Trophoblast cell (in vitro differentiated cells and primary cell): ENCODE measurements around the gene ISG20L2.
"Not testable (repeated sequence)": the region's sequence is repeated elsewhere in the genome, so short reads cannot be mapped to it uniquely, and the experiment has no call there.

ENCODE experiments used
- DNase-seq, 2 donors: peaks; one replicate each; pipeline ENCODE4 v3.0.0-alpha.2; 2016
- H2AFZ ChIP-seq: 2 replicates; pipeline ENCODE4 v1.6.1; 2013; ENCODE audit warnings: low read length, moderate library complexity, mild to moderate bottlenecking; ENCODE audit not compliant: insufficient read depth, poor library complexity
- H2AK5ac ChIP-seq: 2 replicates; pipeline ENCODE4 v1.6.1; 2013; ENCODE audit warnings: mild to moderate bottlenecking, low read length
- H2BK120ac ChIP-seq: 2 replicates; pipeline ENCODE4 v1.6.1; 2013; ENCODE audit warnings: low read length, mild to moderate bottlenecking, moderate library complexity; ENCODE audit not compliant: insufficient read depth, poor library complexity
- H2BK12ac ChIP-seq: 2 replicates; pipeline ENCODE4 v1.6.1; 2013; ENCODE audit warnings: mild to moderate bottlenecking, low read length, moderate library complexity
- H2BK5ac ChIP-seq: 2 replicates; pipeline ENCODE4 v1.6.1; 2013; ENCODE audit warnings: low read length, low read depth, moderate library complexity, mild to moderate bottlenecking; ENCODE audit not compliant: poor library complexity
- H3K14ac ChIP-seq: 2 replicates; pipeline ENCODE4 v1.6.1; 2013; ENCODE audit warnings: mild to moderate bottlenecking, low read length
- H3K18ac ChIP-seq: 2 replicates; pipeline ENCODE4 v1.6.1; 2013; ENCODE audit warnings: mild to moderate bottlenecking, low read length
- H3K23ac ChIP-seq: 2 replicates; pipeline ENCODE4 v1.6.1; 2013; ENCODE audit warnings: low read length
- H3K27ac ChIP-seq: 2 replicates; pipeline ENCODE4 v1.5.1; 2013; ENCODE audit warnings: low read depth, mild to moderate bottlenecking, inconsistent platforms, low read length, moderate library complexity
- H3K27me3 ChIP-seq: 2 replicates; pipeline ENCODE4 v1.6.1; 2013; ENCODE audit warnings: inconsistent platforms, mild to moderate bottlenecking, low read length, moderate library complexity; ENCODE audit not compliant: insufficient read depth
- H3K36me3 ChIP-seq, 2 experiments: 1 replicate in 1 of 2; 2 replicates in 1 of 2; pipeline ENCODE4 v1.6.1; 2013; ENCODE audit warnings: low read length in 2 of 2, mild to moderate bottlenecking in 2 of 2, moderate library complexity in 1 of 2; ENCODE audit not compliant: insufficient read depth in 2 of 2, control insufficient read depth in 1 of 2
- H3K4ac ChIP-seq: 2 replicates; pipeline ENCODE4 v1.6.1; 2013; ENCODE audit warnings: low read depth, mild to moderate bottlenecking, low read length, moderate library complexity
- H3K4me1 ChIP-seq, 2 experiments: 1 replicate in 1 of 2; 2 replicates in 1 of 2; pipeline ENCODE4 v1.6.1; 2013; ENCODE audit warnings: low read length in 2 of 2, mild to moderate bottlenecking in 2 of 2, moderate library complexity in 1 of 2; ENCODE audit not compliant: insufficient read depth in 2 of 2, control insufficient read depth in 1 of 2
- H3K4me2 ChIP-seq: 2 replicates; pipeline ENCODE4 v1.6.1; 2013; ENCODE audit warnings: inconsistent platforms, mild to moderate bottlenecking, low read length, moderate library complexity
- H3K4me3 ChIP-seq: 2 replicates; pipeline ENCODE4 v1.5.1; 2013; ENCODE audit warnings: mild to moderate bottlenecking, low read depth, low read length, inconsistent platforms
- H3K79me1 ChIP-seq: one replicate; pipeline ENCODE4 v1.6.1; 2013; ENCODE audit warnings: low read length
- H3K79me2 ChIP-seq: 2 replicates; pipeline ENCODE4 v1.6.1; 2013; ENCODE audit warnings: low read length, mild to moderate bottlenecking; ENCODE audit not compliant: control insufficient read depth, insufficient read depth, poor library complexity
- H3K9ac ChIP-seq: 2 replicates; pipeline ENCODE4 v1.6.1; 2013; ENCODE audit warnings: mild to moderate bottlenecking, low read length
- H3K9me3 ChIP-seq: 2 replicates; pipeline ENCODE4 v1.6.1; 2013; ENCODE audit warnings: low read depth, mild to moderate bottlenecking, control low read depth, inconsistent platforms, low read length; ENCODE audit not compliant: insufficient read depth
- H4K12ac ChIP-seq: 2 replicates; pipeline ENCODE4 v1.6.1; 2013; ENCODE audit warnings: low read depth, mild to moderate bottlenecking, low read length, moderate library complexity
- H4K8ac ChIP-seq: 2 replicates; pipeline ENCODE4 v1.6.1; 2013; ENCODE audit warnings: low read depth, mild to moderate bottlenecking, low read length, moderate library complexity
- H4K91ac ChIP-seq: one replicate; pipeline ENCODE4 v1.6.1; 2013; ENCODE audit warnings: low read depth, mild to moderate bottlenecking, low read length, moderate library complexity
- WGBS: extraction: QIAGEN DNeasy Blood & Tissue Kit; methylation state at CpG from one replicate; pipeline ENCODE4 v1.1.7; 2013; ENCODE audit warnings: missing lambda C conversion rate; ENCODE audit not compliant: insufficient read length, insufficient coverage; ENCODE audit errors: extremely low coverage; 5-methylcytosine and 5-hydroxymethylcytosine counted together

Gene ISG20L2

DNA sequence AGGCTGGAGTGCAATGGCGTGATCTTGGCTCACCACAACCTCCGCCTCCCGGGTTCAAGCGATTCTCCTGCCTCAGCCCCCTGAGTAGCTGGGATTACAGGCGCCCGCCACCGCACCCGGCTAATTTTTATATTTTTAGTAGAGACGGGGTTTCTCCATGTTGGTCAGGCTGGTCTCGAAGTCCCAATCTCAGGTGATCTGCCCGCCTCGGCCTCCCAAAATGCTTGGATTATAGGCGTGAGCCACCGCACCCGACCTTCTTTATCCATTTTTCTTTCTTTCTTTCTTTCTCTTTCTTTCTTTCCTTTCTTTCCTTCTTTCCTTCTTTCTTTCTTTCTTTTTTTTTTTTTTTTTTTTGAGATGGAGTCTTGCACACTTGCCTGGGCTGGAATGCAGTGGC, 36.6 kb upstream of the ISG20L2 start:
- H2AK5ac ChIP-seq, H3K23ac ChIP-seq, H3K18ac ChIP-seq, H3K27me3 ChIP-seq, H2BK120ac ChIP-seq, H4K91ac ChIP-seq, H3K4me3 ChIP-seq, H3K4ac ChIP-seq, H3K27ac ChIP-seq, DNase-seq, H3K36me3 ChIP-seq, H4K8ac ChIP-seq, H3K14ac ChIP-seq, H2AFZ ChIP-seq, H3K9me3 ChIP-seq, H3K4me2 ChIP-seq, H3K9ac ChIP-seq, H2BK12ac ChIP-seq, H2BK5ac ChIP-seq, H4K12ac ChIP-seq: not testable (repeated sequence)
- Histone ChIP-seq H3K4me1 (peaks cover 5 to 10% of the 10 kb centered on the region in 2 experiments), H3K79me2 (peaks cover 14% of the 10 kb centered on the region), H3K79me1 (peaks cover 12% of the 10 kb centered on the region)
- WGBS, result no CpG with 5 or more reads among the region's 15 CpGs

DNA sequence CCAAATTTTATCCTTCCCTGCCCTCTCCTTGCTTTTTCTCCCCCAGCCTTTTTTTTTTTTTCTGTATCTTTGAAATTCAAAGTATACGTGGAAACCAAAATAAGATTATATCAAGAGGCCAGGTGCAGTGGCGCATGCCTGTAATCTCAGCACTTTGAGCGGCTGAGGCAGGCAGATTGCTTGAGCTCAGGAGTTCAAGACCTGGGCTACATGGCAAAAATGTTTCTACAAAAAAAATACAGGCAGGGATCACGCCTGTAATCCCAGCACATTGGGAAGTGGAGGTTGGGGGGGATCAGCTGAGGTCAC, 32.2 kb upstream of the ISG20L2 start:
- Histone ChIP-seq H3K4ac (no peak overlapping the region), H3K36me3 (no peaks in the 10 kb centered on the region), H3K4me1 (no peaks in the 10 kb centered on the region), H2BK120ac (no peak overlapping the region), H2BK5ac (no peak overlapping the region), H3K4me3 (no peak overlapping the region), H3K23ac (no peak overlapping the region), H3K18ac (no peak overlapping the region), H3K79me1 (no peaks in the 10 kb centered on the region), H3K4me2 (no peak overlapping the region), H3K79me2 (no peaks in the 10 kb centered on the region), H3K9me3 (no peaks in the 10 kb centered on the region), H4K91ac (no peak overlapping the region), H3K9ac (no peak overlapping the region), H3K27me3 (no peaks in the 10 kb centered on the region), H4K12ac (no peak overlapping the region), H2BK12ac (no peak overlapping the region), H3K27ac (no peak overlapping the region), H2AK5ac (no peak overlapping the region), H4K8ac (no peak overlapping the region), H3K14ac (no peak overlapping the region), H2AFZ (no peak overlapping the region)
- no peak for DNase-seq
- WGBS, result no CpG with 5 or more reads among the region's 4 CpGs

DNA sequence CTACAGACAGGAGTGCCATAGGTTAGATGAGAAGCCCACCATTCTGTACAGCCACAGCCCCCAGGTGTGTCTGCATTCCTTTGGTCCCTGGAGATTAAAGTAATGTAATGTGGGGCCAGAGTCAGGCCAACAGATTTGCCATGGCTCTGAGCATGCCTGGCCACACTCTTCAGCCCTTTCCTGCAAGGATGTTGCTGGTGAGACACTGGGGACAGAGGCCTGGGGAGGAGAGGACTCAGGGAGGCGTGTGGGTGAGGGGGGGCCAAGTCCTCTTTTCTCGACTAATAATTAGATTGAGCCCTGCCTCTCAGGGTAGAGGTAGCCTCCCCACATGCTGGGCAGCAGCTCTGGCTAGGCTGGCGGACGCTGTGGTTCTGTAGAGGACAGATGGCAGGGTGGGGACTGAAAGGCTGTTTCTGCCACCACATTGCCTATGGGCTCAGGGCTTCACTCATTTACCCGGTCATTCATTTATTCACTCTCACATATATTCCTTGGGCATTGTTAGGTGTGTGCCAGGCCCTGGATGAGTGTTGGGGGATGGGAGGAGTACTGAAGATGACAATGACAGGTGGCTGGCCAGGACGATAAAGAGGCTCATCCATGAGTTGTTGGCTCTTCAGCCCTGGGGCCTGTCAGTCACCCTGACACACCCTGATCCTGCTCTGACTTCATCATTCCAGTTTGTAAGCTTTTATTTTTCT, 31.7 kb upstream of the ISG20L2 start:
- no peaks in the 10 kb centered on the region for H3K27me3 ChIP-seq
- H2BK5ac ChIP-seq, result no peak overlapping the region
- H3K23ac ChIP-seq, result no peak overlapping the region
- H4K91ac ChIP-seq, result no peak overlapping the region
- H3K27ac ChIP-seq, result no peak overlapping the region
- H2AK5ac ChIP-seq, result no peak overlapping the region
- H3K4me2 ChIP-seq, result no peak overlapping the region
- H3K4me3 ChIP-seq, result no peak overlapping the region
- H4K8ac ChIP-seq, result no peak overlapping the region
- no peak overlapping the region for H3K18ac ChIP-seq
- no peak overlapping the region for H2BK120ac ChIP-seq
- H3K14ac ChIP-seq, result no peak overlapping the region
- no peaks in the 10 kb centered on the region for H3K9me3 ChIP-seq
- H3K9ac ChIP-seq, result no peak overlapping the region
- no peaks in the 10 kb centered on the region for H3K79me2 ChIP-seq
- no peaks in the 10 kb centered on the region for H3K36me3 ChIP-seq
- no peak overlapping the region for H2BK12ac ChIP-seq
- no peak overlapping the region for H3K4ac ChIP-seq
- H4K12ac ChIP-seq, result no peak overlapping the region
- H2AFZ ChIP-seq, result no peak overlapping the region
- no peak for DNase-seq
- no peaks in the 10 kb centered on the region for H3K4me1 ChIP-seq
- no CpG with 5 or more reads among the region's 6 CpGs for WGBS
- no peaks in the 10 kb centered on the region for H3K79me1 ChIP-seq

DNA sequence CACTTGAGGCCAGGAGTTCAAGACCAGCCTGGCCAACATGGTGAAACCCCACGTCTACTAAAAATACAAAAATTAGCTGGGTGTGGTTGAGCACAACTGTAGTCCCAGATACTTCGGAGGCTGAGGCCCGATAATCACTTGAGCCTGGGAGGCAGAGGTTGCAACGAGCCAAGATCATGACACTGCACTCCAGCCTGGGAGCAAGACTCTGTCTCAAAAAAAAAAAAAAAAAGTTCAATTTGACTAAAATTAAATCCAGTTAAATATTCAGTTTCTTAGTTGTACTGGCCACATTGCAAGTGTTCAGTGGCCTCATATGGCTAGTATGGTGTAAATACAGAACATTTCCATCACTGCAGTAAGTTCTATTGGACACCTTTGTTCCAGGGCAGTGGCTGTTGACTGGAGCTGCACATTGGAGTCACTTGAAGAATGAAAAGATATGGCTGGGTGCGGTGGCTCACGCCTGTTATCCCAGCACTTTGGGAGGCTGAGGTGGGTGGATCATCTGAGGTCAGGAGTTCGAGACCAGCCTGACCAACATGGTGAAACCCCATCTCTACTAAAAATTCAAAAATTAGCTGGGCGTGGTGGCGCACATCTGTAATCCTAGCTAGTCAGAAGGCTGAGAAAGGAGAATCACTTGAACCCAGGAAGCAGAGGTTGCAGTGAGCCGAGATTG, 29.1 kb upstream of the ISG20L2 start:
- H3K4me1 ChIP-seq, H3K23ac ChIP-seq, H4K12ac ChIP-seq, H2BK12ac ChIP-seq, H3K4ac ChIP-seq, H3K9ac ChIP-seq, DNase-seq, H3K18ac ChIP-seq, H3K9me3 ChIP-seq, H4K91ac ChIP-seq, H3K27ac ChIP-seq, H3K79me2 ChIP-seq, H2AFZ ChIP-seq, H3K4me3 ChIP-seq, H3K14ac ChIP-seq, H2AK5ac ChIP-seq, H3K36me3 ChIP-seq, H2BK5ac ChIP-seq, H3K4me2 ChIP-seq, H3K79me1 ChIP-seq, H3K27me3 ChIP-seq, H2BK120ac ChIP-seq, H4K8ac ChIP-seq: not testable (repeated sequence)
- WGBS, result no CpG with 5 or more reads among the region's 10 CpGs
